Stimulated activated CD4-positive, alpha-beta T cell treated with anti-CD3 and anti-CD28 coated beads, Interleukin-12 subunit alpha, Interleukin-12 subunit beta, amount 100 ng/mL, for 24 hours (primary cell): ENCODE results near the gene AIMP1.
"Not testable (repeated sequence)": the region's sequence is repeated elsewhere in the genome, so short reads cannot be mapped to it uniquely, and the experiment has no call there.

Source experiments
- DNase-seq, 2 experiments: peaks; one replicate each; pipeline ENCODE4 v3.0.0-alpha.2; 2020; ENCODE audit warnings: low read depth in 2 of 2

The AIMP1 gene

GRCh38 chr4:106312997-106313522 lies 3.3 kb upstream of the AIMP1 start:
- no peak for DNase-seq

GRCh38 chr4:106314960-106315359 lies 1.4 kb upstream of the AIMP1 start:
- DNase-seq = no peak

GRCh38 chr4:106315476-106315967 lies 828 bp upstream of the AIMP1 start:
- DNase-seq = peak; percentile 14 to 15

- DNase-seq = no peak
These were observed 541 bp downstream of the AIMP1 start for GRCh38 chr4:106316773-106317409.

DNA sequence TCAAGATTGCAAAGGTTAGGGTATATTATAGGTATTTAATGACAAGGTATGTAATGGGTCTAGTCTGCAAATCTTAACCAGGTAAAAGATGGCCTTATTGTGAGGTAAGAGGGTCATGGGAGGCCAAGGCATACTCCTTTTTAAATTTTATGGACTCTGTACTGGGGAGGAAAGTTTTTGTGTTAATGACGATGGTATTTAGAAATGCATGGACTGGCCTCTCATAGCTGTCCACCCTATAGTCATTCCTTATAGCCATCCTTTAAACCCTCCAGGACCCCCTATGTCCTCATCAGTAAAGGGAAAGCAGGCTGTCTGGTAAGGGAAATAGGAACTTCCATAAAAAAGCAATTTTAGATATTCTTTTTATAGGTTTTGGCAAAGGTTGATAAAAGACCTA lies 1.5 kb downstream of the AIMP1 start:
- no peak for DNase-seq

DNA sequence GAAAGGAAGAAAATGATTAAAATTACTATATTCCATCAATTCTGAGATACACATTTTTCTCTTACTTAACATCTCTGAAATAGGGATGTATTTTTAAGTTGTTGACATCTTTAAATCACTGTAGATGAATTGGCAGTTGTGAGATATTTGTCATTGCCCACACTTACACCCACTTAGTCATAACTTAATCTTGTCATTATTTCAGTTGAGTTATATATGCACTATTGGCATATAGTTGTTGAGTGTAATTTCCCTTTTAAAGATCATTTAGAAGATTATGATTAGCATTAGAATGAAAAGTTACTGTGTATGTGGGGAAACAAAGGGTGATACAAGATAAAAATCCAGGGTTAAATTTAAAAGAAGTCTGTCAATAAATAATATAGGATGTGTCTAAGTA lies 2.2 kb downstream of the AIMP1 start:
- no peak for DNase-seq

DNA sequence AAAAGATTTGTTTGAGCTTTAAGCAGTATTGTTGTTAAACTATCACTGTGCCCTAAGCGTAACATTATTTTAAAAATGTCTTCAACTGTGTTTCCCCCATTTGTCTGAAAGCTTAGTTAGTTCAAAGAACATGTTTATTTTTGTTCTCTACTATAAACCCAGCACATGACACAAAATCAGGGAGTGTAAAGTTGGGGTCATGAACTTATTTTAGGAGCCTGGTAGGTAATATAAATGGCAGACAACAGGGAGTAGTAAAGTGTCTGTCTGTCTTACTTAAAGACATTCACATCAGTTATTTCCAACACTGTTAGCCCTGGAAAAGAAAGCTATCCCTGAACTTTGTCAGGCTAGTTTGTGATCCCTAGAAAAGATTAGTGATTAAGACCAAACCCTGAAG lies 3.9 kb downstream of the AIMP1 start:
- DNase-seq = no peak

- not testable (repeated sequence) for DNase-seq
These were observed 4.8 kb downstream of the AIMP1 start for GRCh38 chr4:106321168-106321567.

DNA sequence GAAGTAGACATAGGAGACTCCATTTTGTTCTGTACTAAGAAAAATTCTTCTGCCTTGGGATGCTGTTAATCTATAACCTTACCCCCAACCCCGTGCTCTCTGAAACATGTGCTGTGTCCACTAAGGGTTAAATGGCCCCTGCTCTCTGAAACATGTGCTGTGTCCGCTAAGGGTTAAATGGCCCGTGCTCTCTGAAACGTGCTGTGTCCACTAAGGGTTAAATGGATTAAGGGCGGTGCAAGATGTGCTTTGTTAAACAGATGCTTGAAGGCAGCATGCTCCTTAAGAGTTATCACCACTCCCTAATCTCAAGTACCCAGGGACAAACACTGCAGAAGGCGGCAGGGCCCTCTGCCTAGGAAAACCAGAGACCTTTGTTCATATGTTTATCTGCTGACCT lies 5.5 kb downstream of the AIMP1 start:
- DNase-seq = not testable (repeated sequence)

DNA sequence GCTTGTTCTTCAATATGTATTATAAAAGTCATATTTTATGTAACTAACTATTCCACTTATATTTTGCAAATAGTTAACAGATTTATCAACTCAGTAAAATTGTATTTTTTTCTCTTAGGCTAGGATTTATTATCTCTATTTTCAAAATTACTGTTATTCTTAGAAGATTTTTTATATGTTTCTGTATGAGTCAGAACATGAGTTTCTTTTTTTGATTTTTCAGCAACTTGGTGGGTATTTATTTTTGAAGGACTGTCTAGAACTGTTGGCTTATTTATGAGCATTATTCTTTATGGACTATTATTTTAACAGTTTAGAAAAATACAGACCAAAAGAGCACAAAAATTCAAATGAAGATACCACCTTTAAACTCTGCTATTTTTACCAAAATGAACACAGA lies 6.8 kb downstream of the AIMP1 start:
- no peak for DNase-seq

DNA sequence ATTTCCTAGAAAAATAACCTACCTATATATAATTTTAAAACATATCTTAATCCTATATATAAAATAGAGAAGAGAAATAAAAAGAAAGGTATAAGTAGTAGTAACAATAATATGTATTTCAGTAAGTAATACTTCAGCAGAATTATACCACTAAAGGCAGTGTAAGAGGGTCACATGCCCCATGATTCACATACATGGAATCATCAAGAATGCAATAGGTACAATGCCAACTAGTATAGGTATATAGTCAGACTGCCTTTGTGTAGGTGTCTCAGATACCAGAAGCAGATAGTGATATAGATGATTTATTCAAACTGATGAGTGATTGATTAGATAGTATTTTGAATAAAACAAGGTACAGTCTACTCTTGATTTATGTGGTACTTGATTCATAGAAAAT lies 9.4 kb downstream of the AIMP1 start:
- no peak for DNase-seq

- DNase-seq = no peak
These were observed 12.8 kb downstream of the AIMP1 start for GRCh38 chr4:106329041-106329618.

DNA sequence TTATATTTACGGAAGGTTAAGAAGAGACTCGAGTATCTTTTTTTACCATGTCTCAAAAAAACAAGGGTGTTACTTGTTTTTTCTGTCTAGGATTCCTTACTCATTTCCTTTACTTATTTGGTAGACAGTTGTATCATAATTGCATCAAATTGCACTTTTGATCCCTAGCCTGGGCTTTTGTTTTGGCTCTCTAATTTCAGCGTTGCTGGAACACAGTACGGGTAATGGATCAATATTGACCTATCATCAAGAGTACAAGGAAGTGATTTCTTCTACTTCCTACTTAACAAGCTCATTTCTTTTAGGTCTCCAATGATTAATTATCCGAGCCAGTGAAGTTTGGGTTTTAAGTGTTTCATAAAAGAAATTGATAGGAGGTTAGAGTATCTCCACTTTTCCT lies 16.8 kb downstream of the AIMP1 start:
- DNase-seq = no peak

- no peak for DNase-seq
These were observed 18.6 kb downstream of the AIMP1 start for GRCh38 chr4:106334741-106335470.

DNA sequence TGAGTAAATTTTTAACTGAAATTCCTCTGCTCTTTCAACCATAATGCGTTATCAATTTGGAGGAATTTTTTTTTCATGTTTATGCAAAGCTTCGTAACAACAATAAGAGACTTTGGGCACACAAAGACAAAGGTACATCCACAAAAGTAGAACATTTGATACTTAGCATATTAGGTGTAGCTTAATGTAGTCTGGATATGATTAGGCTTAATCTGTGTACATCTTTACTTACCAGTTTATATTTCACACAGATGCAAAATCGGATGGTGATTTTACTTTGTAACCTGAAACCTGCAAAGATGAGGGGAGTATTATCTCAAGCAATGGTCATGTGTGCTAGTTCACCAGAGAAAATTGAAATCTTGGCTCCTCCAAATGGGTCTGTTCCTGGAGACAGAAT lies 20.3 kb downstream of the AIMP1 start:
- DNase-seq = no peak

GRCh38 chr4:106337916-106338315 lies 21.6 kb downstream of the AIMP1 start:
- no peak for DNase-seq

GRCh38 chr4:106338671-106339070 lies 22.3 kb downstream of the AIMP1 start:
- no peak for DNase-seq

- no peak for DNase-seq
These were observed 23.1 kb downstream of the AIMP1 start for GRCh38 chr4:106339431-106339830.

DNA sequence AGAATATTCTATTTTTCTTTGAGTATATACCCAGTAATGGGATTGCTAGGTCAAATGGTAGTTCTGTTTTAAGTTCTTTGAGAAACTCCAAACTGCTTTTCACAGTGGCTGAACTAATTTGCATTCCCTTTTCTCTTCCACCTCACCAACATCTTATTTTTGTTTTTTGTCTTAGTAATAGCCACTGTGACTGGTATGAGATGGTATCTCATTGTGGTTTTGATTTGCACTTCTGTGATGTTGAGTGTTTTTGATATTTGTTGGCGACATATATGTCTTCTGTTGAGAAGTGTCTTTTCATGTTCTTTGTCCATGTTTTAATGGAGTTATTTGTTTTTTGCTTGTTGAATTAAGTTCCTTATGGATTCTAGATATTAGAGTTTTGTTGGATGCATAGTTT lies 24.4 kb downstream of the AIMP1 start:
- DNase-seq = no peak

DNA sequence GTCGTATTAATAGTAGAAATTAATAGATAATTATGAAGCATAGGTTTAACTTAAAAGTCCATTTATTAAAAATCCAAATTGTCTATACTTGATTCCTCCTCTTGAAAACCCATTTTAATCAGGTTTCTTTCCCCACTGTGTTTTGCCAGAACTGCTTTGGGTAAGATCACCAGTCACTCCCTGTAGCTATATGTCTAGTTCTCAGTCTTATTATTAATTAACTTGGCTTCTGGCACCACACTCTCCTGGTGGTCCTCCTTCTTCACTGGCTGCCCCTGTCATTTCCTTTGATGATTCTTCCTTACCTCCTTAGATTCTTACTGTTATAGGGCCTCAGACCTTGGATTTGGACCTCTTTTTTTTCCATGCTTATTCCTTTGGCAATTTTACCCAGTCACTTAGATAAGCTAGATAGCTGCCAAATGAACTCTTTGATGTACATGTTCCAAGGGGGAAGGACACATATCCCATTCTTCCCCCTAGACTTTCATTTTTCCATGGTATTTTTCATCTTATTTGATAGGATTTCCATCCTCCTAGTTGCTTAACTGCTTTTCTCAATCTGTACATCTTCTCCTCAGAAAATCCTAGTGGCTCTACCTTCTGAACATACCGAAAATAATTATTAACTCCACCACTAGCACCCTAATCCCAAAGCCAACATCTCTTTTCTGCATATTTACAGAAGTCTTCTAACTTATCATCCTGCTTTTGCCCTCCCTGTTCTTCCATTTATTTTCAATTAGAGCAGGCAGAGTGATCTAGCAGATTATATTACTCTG lies 27.7 kb downstream of the AIMP1 start:
- DNase-seq = no peak

- DNase-seq = no peak
These were observed 28.3 kb downstream of the AIMP1 start for GRCh38 chr4:106344647-106344970.

GRCh38 chr4:106347167-106347566 lies 30.8 kb downstream of the AIMP1 start:
- DNase-seq = no peak
